GM12864 (cell line): ENCODE results near the gene ASB5.
"Not testable (repeated sequence)": the region's sequence is repeated elsewhere in the genome, so short reads cannot be mapped to it uniquely, and the experiment has no call there.

Experiments used
- DNase-seq: peaks from one replicate; pipeline ENCODE4 v3.0.0-alpha.2; 2011; ENCODE audit warnings: low read depth
- H3K4me3 ChIP-seq: 2 replicates; pipeline ENCODE4 v1.5.1; 2011; ENCODE audit warnings: mild to moderate bottlenecking, low read depth, low read length, control low read depth
- CTCF ChIP-seq: IDR thresholded peaks from 2 replicates; pipeline ENCODE4 v1.5.1; 2011; ENCODE audit warnings: low read depth, mild to moderate bottlenecking, moderate library complexity, low read length, control low read depth, inconsistent platforms; ENCODE audit errors: missing control alignments

The ASB5 gene

DNA sequence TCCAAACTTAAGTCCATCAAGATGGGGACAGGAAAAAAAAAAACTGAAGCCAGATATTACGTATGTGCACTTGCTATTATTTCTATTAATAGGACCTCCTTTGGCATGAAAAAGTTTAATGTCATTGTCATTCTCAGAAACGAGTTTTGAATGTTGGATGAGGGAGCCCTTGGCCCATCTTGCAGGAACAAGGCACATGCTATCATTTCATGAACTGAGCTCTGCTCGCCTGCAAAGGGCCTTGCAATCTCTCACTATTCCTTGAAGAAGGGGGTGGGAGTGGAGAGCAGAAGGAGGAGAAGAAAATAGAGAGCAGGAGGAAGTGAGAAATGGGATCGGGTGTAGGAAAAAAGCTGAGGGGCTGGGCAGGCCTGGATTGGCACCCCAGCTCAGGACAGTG is 39.4 kb downstream of the ASB5 start:
- H3K4me3 ChIP-seq, result no peak overlapping the region
- no peak for TF ChIP-seq CTCF
- no peak for DNase-seq

GRCh38 chr4:176226736-176227135 is 42.3 kb downstream of the ASB5 start:
- no peak for TF ChIP-seq CTCF
- DNase-seq, result no peak
- no peak overlapping the region for H3K4me3 ChIP-seq

- H3K4me3 ChIP-seq, result no peak overlapping the region
- no peak for TF ChIP-seq CTCF
- DNase-seq, result no peak
Measured at GRCh38 chr4:176223561-176223960, 45.5 kb downstream of the ASB5 start.

GRCh38 chr4:176222149-176222548 is 46.9 kb downstream of the ASB5 start:
- TF ChIP-seq CTCF, result no peak
- H3K4me3 ChIP-seq, result no peak overlapping the region

GRCh38 chr4:176217510-176217909 is 51.5 kb downstream of the ASB5 start:
- H3K4me3 ChIP-seq, result no peak overlapping the region
- no peak for DNase-seq
- TF ChIP-seq CTCF, result no peak

More at GRCh38 chr4:176222149-176222548, 46.9 kb downstream of the ASB5 start:
- no peak for DNase-seq

- H3K4me3 ChIP-seq, DNase-seq: not testable (repeated sequence)
Measured at GRCh38 chr4:176212351-176212750, 56.7 kb downstream of the ASB5 start.

- TF ChIP-seq CTCF, result no peak
- no peak overlapping the region for H3K4me3 ChIP-seq
- no peak for DNase-seq
Measured at GRCh38 chr4:176210579-176211296, 58.3 kb downstream of the ASB5 start.
